NK-92 treated with Interleukin-12 subunit alpha and Interleukin-12 subunit beta, amount 100 ng/mL, for 24 hours (cell line): Measurements from ENCODE around the gene RASD2.
A peak's percentile ranks its signal among the peaks of the same experiment; 100 is the strongest.

ENCODE experiments used
- DNase-seq: peaks from one replicate; lab custom pipeline; 2025; lab: John Stamatoyannopoulos, UW

Gene RASD2

DNA sequence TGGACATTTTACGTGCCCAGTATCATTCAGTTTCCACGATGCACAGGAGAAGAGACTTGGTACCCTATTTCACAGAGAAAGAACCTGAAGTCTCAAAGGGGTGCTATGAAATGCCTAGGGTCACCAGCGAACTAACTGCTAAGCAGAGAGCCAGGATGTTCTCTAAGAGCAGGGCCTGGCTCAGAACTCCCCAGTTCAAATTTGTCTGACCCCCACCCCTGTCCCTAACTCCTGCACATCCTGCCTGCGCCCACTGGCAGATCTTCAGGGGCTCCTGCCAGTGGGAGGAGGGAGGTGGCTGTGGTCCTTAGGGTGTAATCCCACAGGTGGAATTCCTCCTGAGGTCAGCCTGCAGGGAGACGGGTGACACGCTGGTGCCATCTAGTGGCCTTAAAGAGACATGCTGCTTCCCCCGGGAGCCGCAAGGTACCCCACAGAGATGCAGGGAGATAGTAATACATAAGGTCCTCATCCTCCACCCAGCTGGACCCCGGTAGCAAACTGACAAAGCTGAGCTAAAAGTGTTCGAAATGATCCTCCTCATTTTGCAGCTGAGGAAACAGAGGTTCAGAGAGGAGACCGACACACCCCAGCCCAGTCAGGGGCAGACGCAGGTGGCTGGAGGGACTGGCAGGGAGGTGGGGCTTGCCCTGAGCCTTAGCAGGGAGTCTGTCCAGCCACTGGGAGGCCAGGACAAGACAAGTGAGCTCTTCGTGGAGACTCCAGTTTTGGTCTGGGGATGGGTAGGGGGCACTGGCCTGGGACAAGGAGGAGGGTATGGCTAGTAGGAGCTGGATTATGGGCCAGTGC lies 42.4 kb downstream of the RASD2 start:
- peak; percentile 14 for DNase-seq

DNA sequence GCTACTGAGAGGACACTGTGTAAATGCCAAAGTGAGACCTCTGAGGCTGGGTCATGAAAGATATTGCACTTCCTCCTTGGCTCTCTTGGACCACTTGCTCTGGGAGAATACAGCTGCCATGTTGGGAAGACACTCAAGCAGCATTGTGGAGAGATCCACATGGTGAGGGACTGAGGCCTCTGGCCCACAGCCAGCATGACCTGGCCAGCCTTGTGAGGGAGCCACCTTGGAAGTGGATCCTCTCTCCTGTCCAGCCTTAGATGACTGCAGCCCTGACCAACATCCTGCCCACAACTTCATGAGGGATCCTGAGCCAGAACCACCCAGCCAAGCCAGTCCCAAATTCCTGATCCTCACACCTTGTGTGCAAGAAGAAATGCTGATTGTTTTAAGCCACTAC lies 46.1 kb downstream of the RASD2 start:
- DNase-seq, result no peak

GRCh38 chr22:35587447-35587870 lies 46.8 kb downstream of the RASD2 start:
- DNase-seq, result no peak

GRCh38 chr22:35587896-35588295 lies 47.3 kb downstream of the RASD2 start:
- no peak for DNase-seq

DNA sequence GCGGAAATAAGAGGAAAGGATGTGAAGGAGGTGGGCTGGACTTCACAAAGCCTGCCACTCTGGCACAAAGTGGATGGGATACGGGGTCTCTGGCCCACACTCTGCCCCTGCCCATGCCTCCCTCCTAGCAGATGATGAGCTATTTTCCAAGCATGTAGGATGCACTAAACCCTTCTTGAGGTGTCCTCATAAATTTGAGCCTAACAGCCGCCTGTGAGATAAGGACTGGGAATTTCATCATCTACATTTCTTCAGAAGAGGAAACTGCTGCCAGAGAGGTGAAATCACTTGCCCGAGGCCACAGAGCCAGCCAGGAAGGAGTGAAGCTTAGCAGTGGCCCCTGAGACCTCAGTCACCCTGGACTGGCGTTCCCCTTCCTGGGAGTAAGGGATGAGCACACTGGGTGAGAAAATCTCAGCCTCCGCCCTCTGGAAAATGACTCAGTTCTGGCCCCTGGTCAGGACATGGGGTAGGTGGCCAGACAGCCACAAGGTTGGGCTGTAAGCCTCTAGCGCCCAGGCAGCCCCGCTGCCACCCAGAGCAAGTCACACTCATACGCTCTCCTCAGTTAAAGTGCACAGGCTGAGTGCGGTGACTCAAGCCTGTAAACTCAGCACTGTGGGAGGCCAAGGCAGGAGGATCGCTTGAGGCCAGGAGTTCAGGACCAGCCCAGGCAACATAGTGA lies 48.6 kb downstream of the RASD2 start:
- no peak for DNase-seq

DNA sequence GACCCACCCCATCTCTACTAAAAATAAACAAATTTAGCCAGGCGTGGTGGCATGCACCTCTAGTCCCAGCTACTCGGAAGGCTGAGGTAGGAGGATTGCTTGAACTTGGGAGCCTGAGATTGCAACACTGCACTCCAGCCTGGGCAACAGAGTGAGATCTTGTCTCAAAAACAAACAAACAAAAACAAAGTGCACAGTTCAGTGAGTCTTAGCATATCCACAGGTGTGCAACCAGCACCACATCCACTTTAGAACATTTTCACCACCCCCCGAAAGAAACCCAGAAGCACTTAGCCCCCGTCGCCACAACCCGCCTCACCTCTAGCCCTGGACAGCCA lies 49.1 kb downstream of the RASD2 start:
- DNase-seq, result no peak

DNA sequence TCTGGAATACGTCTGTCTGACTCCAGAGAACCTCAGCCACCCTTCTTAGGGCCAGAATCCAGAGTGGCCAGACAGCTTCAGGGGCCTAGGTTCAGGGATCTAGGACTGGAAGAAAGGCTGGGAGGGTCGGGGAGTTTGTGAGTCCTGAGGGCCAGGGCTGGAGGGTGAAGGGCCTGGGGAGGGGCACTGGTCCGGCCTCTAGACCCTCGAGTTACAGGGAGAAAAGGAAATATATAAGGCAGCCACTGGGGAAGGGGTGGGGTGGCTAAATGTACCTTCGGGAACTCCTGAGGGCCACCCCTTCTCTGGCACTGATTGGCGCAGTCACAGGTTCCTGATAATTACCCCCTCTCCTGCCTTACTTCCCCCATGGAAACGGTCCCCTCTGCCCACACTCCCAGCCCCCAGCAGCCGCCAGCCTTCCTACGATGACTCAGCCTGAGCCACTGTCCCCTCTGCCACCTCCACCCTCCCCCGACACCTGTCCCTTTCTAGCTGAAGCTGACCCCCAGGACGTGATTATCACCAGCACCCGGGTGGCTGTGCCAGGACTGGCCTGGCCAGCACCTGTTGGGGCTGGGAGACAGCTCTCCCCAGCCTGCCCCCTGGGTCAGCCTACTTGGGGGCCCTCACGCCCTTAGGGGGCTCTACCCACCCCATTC lies 50.1 kb downstream of the RASD2 start:
- DNase-seq, result no peak

- DNase-seq, result no peak
These were observed 51.2 kb downstream of the RASD2 start for GRCh38 chr22:35591714-35592417.

DNA sequence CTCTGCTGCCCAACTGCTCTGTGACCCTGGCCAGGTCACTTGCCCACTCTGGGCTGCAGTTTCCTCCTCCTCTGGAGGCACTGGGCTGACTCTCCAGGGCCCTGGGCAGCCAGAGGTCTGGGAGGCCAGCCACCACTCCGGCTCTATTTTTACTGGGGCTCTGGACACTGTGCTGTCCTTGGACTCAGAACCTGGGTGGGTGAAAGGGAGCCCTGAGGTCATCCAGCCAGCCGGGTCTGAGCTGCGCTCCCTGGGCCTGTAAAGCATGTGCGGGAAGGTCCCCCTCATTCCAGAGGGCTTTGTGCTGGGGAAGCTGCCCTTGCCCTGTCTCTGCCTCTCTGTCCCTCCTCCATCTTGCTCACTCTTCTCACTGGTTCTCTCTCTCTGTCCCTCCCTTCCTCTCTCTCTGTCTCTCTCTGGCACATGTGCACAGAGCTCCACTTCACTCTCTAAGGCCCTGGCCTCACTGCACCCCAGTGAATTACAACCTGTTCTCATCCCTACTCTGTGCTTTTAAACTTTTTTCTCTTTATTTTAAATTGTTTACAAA lies 51.9 kb downstream of the RASD2 start:
- DNase-seq, result no peak

DNA sequence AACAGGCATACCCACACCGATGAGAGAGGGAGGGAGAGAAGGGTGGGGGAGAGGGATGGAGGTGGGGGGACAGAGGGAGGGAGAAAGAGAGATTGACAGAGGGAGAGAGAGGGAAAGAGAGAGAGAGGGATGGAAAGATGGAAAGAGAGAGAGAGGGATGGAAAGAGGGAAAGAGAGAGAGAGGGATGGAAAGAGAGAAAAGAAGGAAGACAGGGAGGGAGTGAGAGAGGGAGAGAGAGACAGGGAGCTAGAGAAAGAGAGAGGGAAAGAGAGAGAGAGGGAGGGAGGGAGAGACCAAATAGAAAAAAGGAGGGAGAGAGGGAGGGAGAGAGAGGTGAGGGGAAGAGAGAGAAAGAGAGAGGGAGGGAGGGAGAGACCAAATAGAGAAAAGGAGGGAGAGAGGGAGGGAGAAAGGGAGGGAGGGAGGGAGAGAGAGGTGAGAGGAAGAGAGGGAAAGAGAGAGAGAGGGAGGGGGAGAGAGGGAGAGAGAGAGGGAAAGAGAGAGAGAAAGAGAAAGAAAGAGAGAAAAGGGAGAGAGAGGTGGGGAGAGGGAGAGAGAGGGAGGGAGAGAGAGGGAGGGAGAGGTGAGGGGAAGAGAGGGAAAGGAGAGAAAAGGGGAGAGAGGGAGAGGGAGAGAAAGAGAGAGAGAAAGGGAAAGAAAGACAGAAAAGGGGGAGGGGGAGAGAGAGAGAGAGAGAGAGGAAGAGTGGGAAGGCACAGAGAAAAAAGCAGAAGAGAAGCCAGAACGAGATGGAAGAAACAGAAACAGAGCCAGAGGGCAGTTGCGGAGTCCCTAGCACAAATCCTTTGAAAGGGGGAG lies 52.6 kb downstream of the RASD2 start:
- DNase-seq, result no peak

- no peak for DNase-seq
These were observed 53.4 kb downstream of the RASD2 start for GRCh38 chr22:35593891-35594470.

GRCh38 chr22:35594686-35595085 lies 54.1 kb downstream of the RASD2 start:
- no peak for DNase-seq

DNA sequence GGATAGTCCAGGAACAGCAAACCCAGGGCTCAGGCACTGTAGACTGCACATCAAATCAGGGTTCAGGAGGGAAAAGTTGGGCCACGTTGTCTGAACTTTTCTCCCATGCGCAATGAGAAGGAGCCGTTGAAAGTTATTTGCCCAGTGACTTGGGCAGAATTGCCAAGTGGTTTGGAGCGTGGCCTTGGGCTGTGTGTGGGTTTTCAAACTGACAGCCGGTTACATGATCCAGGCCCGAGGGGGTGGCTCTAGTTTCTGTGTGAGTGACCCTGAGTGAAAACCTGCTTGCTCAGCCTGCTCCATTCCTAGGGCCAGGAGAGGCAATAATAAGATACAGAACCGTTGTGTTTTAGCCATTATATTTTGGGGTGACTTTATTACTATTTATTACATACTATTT lies 56.2 kb downstream of the RASD2 start:
- no peak for DNase-seq

GRCh38 chr22:35597692-35598395 lies 57.2 kb downstream of the RASD2 start:
- DNase-seq, result no peak

GRCh38 chr22:35598396-35598710 lies 57.7 kb downstream of the RASD2 start:
- DNase-seq, result no peak

- no peak for DNase-seq
These were observed 58.7 kb downstream of the RASD2 start for GRCh38 chr22:35599364-35599763.

- DNase-seq, result no peak
These were observed 59.8 kb downstream of the RASD2 start for GRCh38 chr22:35600476-35600875.

DNA sequence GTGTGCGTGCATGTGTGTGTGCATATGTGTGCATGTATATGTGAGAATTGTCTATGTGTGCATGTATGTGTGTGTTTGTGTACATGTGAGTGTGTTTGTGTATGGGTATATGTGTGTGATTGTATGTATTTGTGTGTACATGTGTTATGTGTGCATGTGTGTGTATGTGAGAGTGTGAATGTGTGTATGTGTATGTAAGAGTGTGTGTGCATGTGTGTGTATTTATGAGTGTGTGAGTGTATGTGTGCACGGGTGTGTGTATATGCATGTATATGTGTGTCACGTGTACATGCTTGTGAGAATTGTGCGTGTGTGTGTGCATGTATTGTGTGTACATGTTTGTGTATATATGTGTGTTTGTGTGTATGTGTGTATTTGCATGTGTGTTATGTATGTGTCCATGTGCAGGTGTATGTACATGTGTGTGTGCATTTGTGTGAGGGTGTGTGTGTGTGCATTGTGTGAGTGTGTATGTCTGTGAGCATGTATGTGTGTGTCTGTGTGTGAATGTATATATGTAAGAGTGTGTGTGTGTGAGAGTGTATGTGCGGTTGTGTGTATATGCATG lies 60.5 kb downstream of the RASD2 start:
- no peak for DNase-seq

DNA sequence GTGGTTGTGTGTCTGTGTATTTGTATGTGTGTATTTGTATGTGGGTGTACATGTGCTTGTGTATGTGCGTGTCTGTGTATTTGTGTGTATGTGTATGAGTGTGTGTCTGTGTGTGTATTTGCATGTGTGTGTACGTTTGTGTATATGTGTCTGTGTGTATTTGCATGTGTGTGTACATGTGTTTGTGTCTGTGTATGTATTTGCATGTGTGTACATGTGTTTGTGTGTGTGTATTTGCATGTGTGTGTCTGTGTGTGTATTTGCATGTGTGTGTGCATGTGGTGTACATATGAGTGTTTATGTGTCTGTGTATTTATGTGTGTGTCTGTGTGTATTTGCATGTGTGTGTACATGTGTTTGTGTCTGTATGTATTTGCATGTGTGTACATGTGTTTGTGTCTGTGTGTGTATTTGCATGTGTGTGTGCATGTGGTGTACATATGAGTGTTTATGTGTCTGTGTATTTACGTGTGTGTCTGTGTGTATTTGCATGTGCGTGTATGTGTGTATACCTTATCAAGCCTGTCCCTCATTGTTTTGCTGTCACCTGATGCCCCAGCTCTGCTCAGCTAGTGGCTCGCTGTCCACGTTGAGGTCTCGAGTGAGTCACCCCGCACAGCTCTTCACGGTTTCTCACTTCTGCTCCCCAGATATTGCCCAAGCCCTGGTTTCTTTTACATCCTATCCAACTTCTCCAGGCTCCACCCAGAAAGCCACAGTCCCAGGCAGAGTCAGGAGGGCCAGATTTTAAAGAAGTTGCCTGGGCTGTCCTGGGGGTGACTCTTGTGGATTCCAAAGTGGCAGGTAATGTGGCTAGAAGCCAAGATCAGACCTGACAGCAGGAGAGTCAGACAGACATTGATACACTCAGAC lies 61.3 kb downstream of the RASD2 start:
- DNase-seq, result peak; percentile 54
